HepG2 (cell line): Measurements from ENCODE around the gene MIA2. TPM values are rescaled to one million over a fixed set of nuclear protein-coding genes. Genes with fewer than 3 reads are reported as not detected.

Experiments
- DR1 ChIP-seq: sonication (generic); formaldehyde crosslinking; IDR thresholded peaks from 2 replicates; pipeline ENCODE4 v1.8.0; 2021; ENCODE audit warnings: mild to moderate bottlenecking, missing genetic modification reagents, inconsistent platforms
- EED ChIP-seq: sonication (generic); formaldehyde crosslinking; IDR thresholded peaks from 2 replicates; pipeline ENCODE4 v1.5.0; 2020; ENCODE audit warnings: mild to moderate bottlenecking, missing genetic modification reagents
- FOXP1 ChIP-seq, 2 experiments: fragments of 450-650 bp in 1 of 2; IDR thresholded peaks; 2 replicates each; pipeline ENCODE4 v1.6.1; 2017 to 2018; ENCODE audit warnings: antibody characterized with exemption in 1 of 2
- FOXP4 ChIP-seq: sonication (generic); formaldehyde crosslinking; IDR thresholded peaks from 2 replicates; pipeline ENCODE4 v1.4.0; 2020; ENCODE audit warnings: missing genetic modification reagents
- JUN ChIP-seq: sonication (generic); formaldehyde crosslinking; IDR thresholded peaks from 2 replicates; pipeline ENCODE4 v1.4.0; 2020; ENCODE audit warnings: mild to moderate bottlenecking, missing genetic modification reagents
- KLF9 ChIP-seq: IDR thresholded peaks from 2 replicates; pipeline ENCODE4 v1.6.1; 2016; ENCODE audit warnings: low read depth
- MIER2 ChIP-seq: IDR thresholded peaks from 2 replicates; pipeline ENCODE4 v1.6.1; 2016; ENCODE audit warnings: missing biosample characterization, missing genetic modification reagents
- NFYC ChIP-seq: IDR thresholded peaks from 2 replicates; pipeline ENCODE4 v1.6.1; 2016; ENCODE audit warnings: missing genetic modification reagents, missing compliant biosample characterization
- PCBP2 ChIP-seq: fragments of 200-400 bp; formaldehyde crosslinking; optimal IDR thresholded peaks from 2 replicates; pipeline ENCODE3; 2018; ENCODE audit warnings: low read length, low read depth; ENCODE audit not compliant: poor library complexity, severe bottlenecking
- RERE ChIP-seq: IDR thresholded peaks from 2 replicates; pipeline ENCODE4 v1.6.1; 2016; ENCODE audit warnings: low read depth, missing genetic modification reagents, missing compliant biosample characterization
- SKIL ChIP-seq: sonication (generic); formaldehyde crosslinking; IDR thresholded peaks from 2 replicates; pipeline ENCODE4 v1.8.0; 2022; ENCODE audit warnings: missing genetic modification reagents, mild to moderate bottlenecking, moderate library complexity, borderline replicate concordance
- STAT5B ChIP-seq: sonication (generic); formaldehyde crosslinking; IDR thresholded peaks from 2 replicates; pipeline ENCODE4 v1.4.0; 2020; ENCODE audit warnings: missing genetic modification reagents
- SUZ12 ChIP-seq: fragments of 150-350 bp; IDR thresholded peaks from 2 replicates; pipeline ENCODE4 v1.6.1; 2014; ENCODE audit warnings: low read depth, low read length
- TRIM24 ChIP-seq: sonication (generic); formaldehyde crosslinking; IDR thresholded peaks from 2 replicates; pipeline ENCODE4 v1.8.0; 2022; ENCODE audit warnings: mild to moderate bottlenecking, missing genetic modification reagents
- WIZ ChIP-seq: sonication (generic); formaldehyde crosslinking; IDR thresholded peaks from 2 replicates; pipeline ENCODE4 v1.5.1; 2020; ENCODE audit warnings: mild to moderate bottlenecking, missing genetic modification reagents
- ZBTB42 ChIP-seq: sonication (generic); formaldehyde crosslinking; IDR thresholded peaks from 2 replicates; pipeline ENCODE4 v1.5.0; 2020; ENCODE audit warnings: mild to moderate bottlenecking, missing genetic modification reagents
- ZNF207 ChIP-seq: fragments of 450-650 bp; IDR thresholded peaks from 2 replicates; pipeline ENCODE4 v1.6.1; 2016; ENCODE audit warnings: antibody characterized with exemption, borderline replicate concordance
- ZNF235 ChIP-seq: sonication (generic); formaldehyde crosslinking; IDR thresholded peaks from 2 replicates; pipeline ENCODE4 v1.8.1; 2023; ENCODE audit warnings: mild to moderate bottlenecking, missing genetic modification reagents, borderline replicate concordance
- ZNF251 ChIP-seq: sonication (generic); formaldehyde crosslinking; IDR thresholded peaks from 2 replicates; pipeline ENCODE4 v1.9.0; 2021; ENCODE audit warnings: mild to moderate bottlenecking, missing genetic modification reagents
- polyA plus RNA-seq, 8 experiments: library from polyadenylated mRNA; depleted of rRNA in 3 of 8; stranded (reverse) in 7 of 8; unstranded in 1 of 8; fragments of >200 nt; fragmentation: Illumina TruSeq in 4 of 8; extraction: Trizol in 4 of 8; gene quantifications; 2 replicates each; pipeline versions ENCODE4 v1.2.1 to v1.2.3, GENCODE V29; 2011 to 2016; ENCODE audit warnings: low read depth in 4 of 8, missing spikeins in 1 of 8, mixed read lengths in 1 of 8; ENCODE audit not compliant: insufficient read depth in 1 of 8
- total RNA-seq, 5 experiments: library from RNA; depleted of rRNA; stranded (reverse); fragments of >200 nt; fragmentation: Illumina TruSeq; extraction: Trizol; gene quantifications; 2 replicates each; pipeline ENCODE4 v1.2.3, GENCODE V29; 2016; ENCODE audit warnings: low read depth in 1 of 5

MIA2 gene
- total and polyA plus RNA-seq, 2 of the 13 experiments (the other 11 are each of a cell fraction or from before 2014, with no cell fraction given): 134 to 158 TPM

GRCh38 chr14:39232554-39233415, 930 bp upstream of the MIA2 start (continued):
- TF ChIP-seq PCBP2 (no peak), MIER2 (peak; percentile 47; the same call in 1 of the 2 replicates), TRIM24 (CRISPR knock-in tag) (no peak), RERE (CRISPR knock-in tag) (no peak), KLF9 (peak; percentile 29; the same call in 1 of the 2 replicates), ZNF251 (CRISPR knock-in tag) (no peak), STAT5B (CRISPR knock-in tag) (no peak), JUN (CRISPR knock-in tag) (no peak), SKIL (no peak), ZNF207 (no peak), WIZ (CRISPR knock-in tag) (0 out of 2 replicates have a peak, but pooled peaks have one; percentile 29), FOXP4 (CRISPR knock-in tag) (peak; percentile 75), ZNF235 (CRISPR knock-in tag) (no peak), SUZ12 (no peak), DR1 (no peak), NFYC (CRISPR knock-in tag) (0 out of 2 replicates have a peak, but pooled peaks have one; percentile 29), EED (CRISPR knock-in tag) (no peak), ZBTB42 (CRISPR knock-in tag) (0 out of 2 replicates have a peak, but pooled peaks have one; percentile 9), FOXP1 (IDR thresholded peaks at IDR 0.05) (no peak), FOXP1 (CRISPR knock-in tag; IDR thresholded peaks at IDR 0.05) (peak; percentile 38)
